Measurements from ENCODE around the gene YPEL1. TPM values are rescaled to one million over a fixed set of nuclear protein-coding genes. Genes with fewer than 3 reads are reported as not detected.

The YPEL1 gene
- total and polyA plus RNA-seq, 4 donors, result 1.6 to 15.1 (median 3.5) TPM

DNA sequence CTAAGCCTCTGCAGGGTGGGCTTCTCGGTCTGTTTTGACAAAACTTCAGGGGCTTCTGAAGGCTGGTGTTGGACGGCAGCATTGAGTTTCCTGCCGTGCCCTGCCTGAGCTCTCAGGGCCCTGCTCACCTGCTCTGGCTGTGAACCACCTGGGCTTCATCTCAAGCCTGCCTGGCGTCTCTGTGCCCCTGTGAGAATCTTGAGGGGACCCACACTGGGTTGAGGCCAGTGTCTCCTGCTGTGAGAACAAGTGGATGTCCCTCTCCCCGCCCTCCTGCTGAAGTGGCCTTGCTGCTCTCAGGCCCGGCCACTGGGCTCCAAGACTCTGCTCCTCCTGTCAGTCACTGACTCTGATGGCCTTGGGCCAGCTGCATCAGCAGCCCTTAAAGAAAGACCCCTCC is 39.5 kb downstream of the YPEL1 start:
- WGBS, 2 donors, result 91 to 95% methylated on average over 6 of the region's 6 CpGs
- Histone ChIP-seq H3K4me1 (ENCODE audit: control insufficient read depth in 5 of 5, insufficient read depth in 5 of 5, low read length in 5 of 5) (peaks cover 0 to 8% (median 0%) of the 10 kb centered on the region in 5 donors), H3K9me3 (ENCODE audit: control insufficient read depth in 4 of 4, insufficient read depth in 3 of 4, low read length in 3 of 4) (no peaks in the 10 kb centered on the region), H3K27me3 (ENCODE audit: control insufficient read depth in 3 of 3, insufficient read depth in 3 of 3, low read length in 2 of 3) (no peaks in the 10 kb centered on the region), H3K4me3 (no peak overlapping the region), H3K36me3 (ENCODE audit: control insufficient read depth in 4 of 4, insufficient read depth in 4 of 4, low read length in 4 of 4) (peaks cover 0 to 46% (median 7%) of the 10 kb centered on the region in 4 donors), H3K27ac (ENCODE audit: low read depth in 1 of 2, low read length in 1 of 2) (no peak overlapping the region), H3K9ac (ENCODE audit: insufficient read depth in 1 of 2, low read length in 2 of 2) (no peak overlapping the region)
- ATAC-seq (ENCODE audit: insufficient read depth, low FRiP score) (no peak), DNase-seq (no peak)
- TF ChIP-seq, protein P1, sequence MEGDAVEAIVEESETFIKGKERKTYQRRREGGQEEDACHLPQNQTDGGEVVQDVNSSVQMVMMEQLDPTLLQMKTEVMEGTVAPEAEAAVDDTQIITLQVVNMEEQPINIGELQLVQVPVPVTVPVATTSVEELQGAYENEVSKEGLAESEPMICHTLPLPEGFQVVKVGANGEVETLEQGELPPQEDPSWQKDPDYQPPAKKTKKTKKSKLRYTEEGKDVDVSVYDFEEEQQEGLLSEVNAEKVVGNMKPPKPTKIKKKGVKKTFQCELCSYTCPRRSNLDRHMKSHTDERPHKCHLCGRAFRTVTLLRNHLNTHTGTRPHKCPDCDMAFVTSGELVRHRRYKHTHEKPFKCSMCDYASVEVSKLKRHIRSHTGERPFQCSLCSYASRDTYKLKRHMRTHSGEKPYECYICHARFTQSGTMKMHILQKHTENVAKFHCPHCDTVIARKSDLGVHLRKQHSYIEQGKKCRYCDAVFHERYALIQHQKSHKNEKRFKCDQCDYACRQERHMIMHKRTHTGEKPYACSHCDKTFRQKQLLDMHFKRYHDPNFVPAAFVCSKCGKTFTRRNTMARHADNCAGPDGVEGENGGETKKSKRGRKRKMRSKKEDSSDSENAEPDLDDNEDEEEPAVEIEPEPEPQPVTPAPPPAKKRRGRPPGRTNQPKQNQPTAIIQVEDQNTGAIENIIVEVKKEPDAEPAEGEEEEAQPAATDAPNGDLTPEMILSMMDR (IDR thresholded peaks at IDR 0.05; ENCODE audit: control extremely low read depth, extremely low read depth), result no peak

DNA sequence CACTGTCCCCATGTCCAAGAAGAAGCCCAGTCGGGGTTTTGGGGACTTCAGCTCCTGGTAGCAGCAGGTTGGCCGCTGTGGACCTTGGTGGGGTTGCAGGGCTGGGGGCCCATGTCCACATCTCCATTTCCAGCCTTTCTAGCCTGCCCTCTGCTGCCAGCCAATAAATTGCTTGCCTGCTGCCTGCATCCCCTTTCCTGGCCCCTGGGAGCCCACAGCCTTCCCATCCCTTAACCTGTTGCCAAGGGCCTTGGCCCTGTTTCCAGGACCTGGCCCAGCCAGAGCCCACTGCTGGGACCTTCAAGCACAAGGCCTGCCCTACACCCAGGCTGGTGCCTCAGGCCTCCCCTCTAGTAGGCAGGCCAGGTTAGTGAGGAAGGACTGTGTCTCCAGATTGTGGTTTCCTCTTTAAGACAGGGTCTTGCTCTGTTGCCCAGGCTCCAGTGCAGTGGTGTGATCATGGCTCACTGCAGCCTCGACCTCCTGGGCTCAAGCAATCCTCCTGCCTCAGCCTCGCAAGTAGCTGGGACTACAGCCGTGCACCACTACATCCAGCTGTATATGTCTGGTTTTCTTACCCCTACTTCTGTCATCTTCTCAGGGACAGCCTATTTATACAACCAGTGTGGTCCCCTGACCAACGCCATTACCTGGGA is 40.0 kb downstream of the YPEL1 start:
- Histone ChIP-seq H3K4me3 (no peak overlapping the region), H3K27me3 (ENCODE audit: control insufficient read depth in 3 of 3, insufficient read depth in 3 of 3, low read length in 2 of 3) (no peaks in the 10 kb centered on the region), H3K27ac (ENCODE audit: low read depth in 1 of 2, low read length in 1 of 2) (no peak overlapping the region), H3K9ac (ENCODE audit: insufficient read depth in 1 of 2, low read length in 2 of 2) (no peak overlapping the region), H3K4me1 (ENCODE audit: control insufficient read depth in 5 of 5, insufficient read depth in 5 of 5, low read length in 5 of 5) (peaks cover 0 to 8% (median 0%) of the 10 kb centered on the region in 5 donors), H3K36me3 (ENCODE audit: control insufficient read depth in 4 of 4, insufficient read depth in 4 of 4, low read length in 4 of 4) (peaks cover 0 to 46% (median 7%) of the 10 kb centered on the region in 4 donors), H3K9me3 (ENCODE audit: control insufficient read depth in 4 of 4, insufficient read depth in 3 of 4, low read length in 3 of 4) (no peaks in the 10 kb centered on the region)
- TF ChIP-seq, protein P1 (IDR thresholded peaks at IDR 0.05; ENCODE audit: control extremely low read depth, extremely low read depth), result no peak
- ATAC-seq (ENCODE audit: insufficient read depth, low FRiP score) (no peak), DNase-seq (no peak)
- 96% methylated on average over 6 of the region's 6 CpGs for WGBS, 2 donors

DNA sequence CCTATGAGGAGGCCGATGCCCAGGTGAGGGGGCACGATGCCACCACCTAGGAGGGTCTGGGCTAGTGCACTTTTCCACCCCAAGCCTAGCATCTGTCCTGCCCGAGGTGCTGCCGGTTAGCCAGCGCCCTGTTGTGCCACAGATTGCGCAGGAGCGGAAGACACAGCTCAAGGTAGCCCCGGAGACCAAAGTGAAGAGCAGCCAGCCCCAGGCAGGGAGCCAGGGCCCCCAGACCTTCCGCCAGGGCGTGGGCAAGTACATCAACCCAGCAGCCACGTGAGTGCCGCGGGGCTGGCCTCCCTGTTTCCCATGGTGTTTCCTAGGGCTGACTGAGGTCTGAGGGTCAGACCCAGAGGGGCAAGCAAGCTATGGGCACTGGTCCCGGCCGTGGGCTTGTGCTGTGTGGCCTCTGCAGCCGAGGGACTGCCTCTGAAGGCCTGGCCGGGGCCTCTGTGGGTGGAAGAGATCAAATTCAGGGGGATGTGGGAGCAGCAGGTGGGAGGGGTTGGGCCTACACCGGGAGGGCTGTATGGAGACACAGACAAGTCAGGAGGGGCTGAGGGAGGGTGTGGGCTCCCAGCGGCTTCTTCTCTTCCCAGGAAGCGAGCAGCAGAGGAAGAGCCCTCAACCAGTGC is 40.7 kb downstream of the YPEL1 start:
- Histone ChIP-seq H3K9ac (ENCODE audit: insufficient read depth in 1 of 2, low read length in 2 of 2) (no peak overlapping the region), H3K27ac (ENCODE audit: low read depth in 1 of 2, low read length in 1 of 2) (no peak overlapping the region), H3K9me3 (ENCODE audit: control insufficient read depth in 4 of 4, insufficient read depth in 3 of 4, low read length in 3 of 4) (no peaks in the 10 kb centered on the region), H3K36me3 (ENCODE audit: control insufficient read depth in 4 of 4, insufficient read depth in 4 of 4, low read length in 4 of 4) (peaks cover 0 to 50% (median 7%) of the 10 kb centered on the region in 4 donors), H3K27me3 (ENCODE audit: control insufficient read depth in 3 of 3, insufficient read depth in 3 of 3, low read length in 2 of 3) (no peaks in the 10 kb centered on the region), H3K4me1 (ENCODE audit: control insufficient read depth in 5 of 5, insufficient read depth in 5 of 5, low read length in 5 of 5) (peaks cover 0 to 8% (median 0%) of the 10 kb centered on the region in 5 donors), H3K4me3 (no peak overlapping the region)
- 86 to 92% methylated on average over 20 of the region's 20 CpGs for WGBS, 2 donors
- ATAC-seq (ENCODE audit: insufficient read depth, low FRiP score), result no peak
- TF ChIP-seq, protein P1 (IDR thresholded peaks at IDR 0.05; ENCODE audit: control extremely low read depth, extremely low read depth), result no peak
- DNase-seq, result no peak

Data from lung (tissue), 12 donors.